Left renal cortex interstitium (tissue), 4 donors: ENCODE data around the gene ITPR1. TPM values are rescaled to one million over a fixed set of nuclear protein-coding genes. Genes with fewer than 3 reads are reported as not detected.
A peak's percentile ranks its signal among the peaks of the same experiment; 100 is the strongest.

ENCODE experiments used
- DNase-seq, 4 donors: peaks; one replicate each; pipeline ENCODE4 v3.0.0-alpha.2; 2013; ENCODE audit warnings: low read depth in 4 of 4, low spot score in 2 of 4, missing footprints in 1 of 4
- polyA plus RNA-seq, 4 donors: library from polyadenylated mRNA; unstranded; fragments of 120-200 nt; gene quantifications; one replicate each; pipeline ENCODE4 v1.2.1, GENCODE V29; 2013; ENCODE audit not compliant: insufficient read length in 4 of 4

ITPR1 gene
- polyA plus RNA-seq, 4 donors, result 43.9 to 60.1 (median 53.5) TPM

DNA sequence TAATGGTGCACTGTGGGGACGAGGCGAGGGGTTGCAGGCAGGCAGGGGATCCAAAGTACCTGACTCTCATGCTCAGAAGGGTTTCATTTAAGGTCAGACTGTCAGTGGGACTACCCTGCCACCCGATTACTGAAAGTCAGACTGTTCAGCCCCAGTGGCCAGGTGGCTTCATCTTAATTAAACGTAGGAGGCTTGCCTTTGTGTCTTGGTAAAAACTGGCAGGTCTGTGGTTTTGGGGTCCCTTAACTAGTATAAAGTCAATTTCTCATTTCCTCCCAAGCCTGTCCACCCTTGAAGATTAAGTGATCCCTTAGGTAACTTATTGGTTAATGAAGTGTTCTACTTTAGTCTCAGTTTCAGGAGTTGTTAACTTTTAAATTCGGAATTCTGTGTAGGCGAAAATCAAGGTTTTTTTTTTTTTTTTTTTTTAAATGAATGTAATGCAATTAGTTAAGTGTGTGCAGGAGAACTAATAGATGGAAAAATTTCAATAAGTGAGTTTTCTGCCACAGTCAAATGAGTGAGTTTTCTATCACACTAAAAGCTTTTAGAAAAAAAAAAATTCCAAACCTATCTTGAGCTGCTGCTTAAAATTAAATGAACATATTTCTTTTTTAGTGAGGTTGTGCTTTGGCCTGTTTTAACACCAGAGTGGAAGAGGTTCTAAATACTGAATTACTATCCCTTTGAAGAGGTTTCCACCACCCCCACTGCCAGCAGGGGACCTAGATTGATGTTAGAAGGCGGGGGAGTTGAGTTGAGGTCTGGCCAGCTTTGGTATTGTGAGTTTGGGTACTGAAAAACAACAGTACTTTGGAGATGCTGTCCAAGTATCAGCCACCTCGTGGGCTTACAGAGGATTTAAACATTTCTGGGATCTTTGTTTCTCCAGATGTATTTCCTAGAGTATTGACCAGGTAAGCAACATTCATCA is 15.2 kb downstream of the ITPR1 start:
- DNase-seq, result peak in 1 of 4 donors; percentile 59

DNA sequence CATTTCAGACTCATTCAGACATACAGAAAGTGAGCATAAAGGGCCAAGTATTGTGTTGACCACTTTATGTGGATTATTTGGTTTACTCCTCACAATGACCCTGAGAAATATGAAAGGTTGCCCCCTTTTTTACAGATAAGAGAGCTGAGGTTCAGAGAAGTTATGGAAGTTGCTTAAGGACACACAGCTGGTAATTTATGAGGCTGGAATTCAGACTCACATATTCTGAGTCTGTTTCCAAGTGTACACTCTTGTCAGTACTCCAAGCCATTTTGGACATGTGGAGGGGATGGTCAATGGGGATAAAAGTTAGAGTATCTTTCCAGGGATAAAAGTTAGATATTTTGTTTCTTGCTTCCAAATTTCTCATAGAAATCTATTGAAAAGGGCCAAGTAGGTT is 15.9 kb downstream of the ITPR1 start:
- DNase-seq, result no peak

DNA sequence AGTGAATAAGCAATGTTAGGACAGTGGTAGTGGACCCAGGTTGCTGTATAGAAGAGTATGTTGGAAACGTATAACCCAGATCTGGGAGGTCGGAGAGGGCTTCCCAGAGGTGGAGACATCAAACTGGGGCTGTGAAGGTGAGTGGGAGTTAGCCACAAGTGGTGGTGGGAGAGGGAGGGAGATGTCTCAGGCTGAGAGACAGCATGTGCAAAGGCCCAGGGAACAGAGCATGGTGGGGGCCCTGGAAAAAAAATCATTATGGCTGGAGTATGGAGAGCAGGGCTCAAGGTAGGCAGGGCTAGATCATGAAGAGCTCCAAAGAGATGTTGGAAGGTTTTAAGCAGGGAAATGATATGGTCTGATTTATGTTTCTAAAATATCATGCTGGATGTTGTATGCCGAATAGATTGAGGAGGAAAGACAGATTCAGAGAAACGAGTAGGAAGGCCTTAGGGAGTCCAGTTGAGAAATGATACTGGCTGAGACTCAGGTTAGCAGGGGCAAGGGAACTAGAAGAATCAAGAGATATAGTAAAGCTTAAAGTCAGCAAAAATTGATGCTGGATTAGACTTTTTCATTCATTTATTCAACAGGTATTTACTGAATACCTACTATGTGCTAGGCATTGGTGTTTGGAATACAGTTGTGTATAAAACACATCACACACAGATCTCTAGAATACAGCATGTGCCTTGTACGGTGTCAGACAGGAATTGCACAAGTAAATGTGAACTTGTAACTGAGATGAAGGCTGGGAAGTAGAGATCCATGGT is 17.0 kb downstream of the ITPR1 start:
- DNase-seq, result no peak

DNA sequence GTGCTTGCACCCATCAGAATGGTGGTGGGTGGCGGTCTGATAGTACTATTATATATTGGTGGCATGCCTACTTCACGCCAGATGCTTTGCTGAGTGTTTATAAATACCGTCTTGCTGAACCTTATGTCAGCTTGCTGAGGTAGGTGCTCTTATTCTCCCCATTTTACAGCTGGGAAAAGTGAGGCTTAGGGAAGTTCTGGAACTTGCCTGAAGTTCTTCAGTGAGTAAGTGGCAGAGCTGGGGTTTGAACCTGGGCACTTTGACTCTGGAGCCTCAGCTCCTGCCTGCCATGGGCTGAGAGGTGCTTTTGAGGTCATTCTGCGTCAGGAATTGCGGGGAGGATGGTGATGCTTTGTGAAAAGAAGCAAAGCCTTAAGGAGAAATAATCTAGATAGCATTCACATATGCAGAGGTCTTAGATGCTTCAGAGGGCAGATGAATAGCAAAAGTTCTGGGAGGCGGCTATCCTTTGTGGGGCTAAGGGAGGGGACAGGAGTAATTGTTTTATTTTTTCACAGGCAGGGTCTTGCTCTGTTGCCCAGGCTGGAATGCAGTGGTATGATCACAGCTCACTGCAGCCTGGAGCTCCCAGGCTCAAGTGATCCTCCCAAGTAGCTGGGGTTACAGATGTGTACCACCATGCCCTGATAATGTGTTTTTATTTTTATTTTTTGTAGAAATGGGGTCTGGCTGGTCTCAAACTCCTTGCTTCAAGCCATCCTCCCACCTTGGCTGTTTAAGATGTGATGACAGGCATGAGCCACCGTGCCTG is 18.5 kb downstream of the ITPR1 start:
- no peak for DNase-seq

DNA sequence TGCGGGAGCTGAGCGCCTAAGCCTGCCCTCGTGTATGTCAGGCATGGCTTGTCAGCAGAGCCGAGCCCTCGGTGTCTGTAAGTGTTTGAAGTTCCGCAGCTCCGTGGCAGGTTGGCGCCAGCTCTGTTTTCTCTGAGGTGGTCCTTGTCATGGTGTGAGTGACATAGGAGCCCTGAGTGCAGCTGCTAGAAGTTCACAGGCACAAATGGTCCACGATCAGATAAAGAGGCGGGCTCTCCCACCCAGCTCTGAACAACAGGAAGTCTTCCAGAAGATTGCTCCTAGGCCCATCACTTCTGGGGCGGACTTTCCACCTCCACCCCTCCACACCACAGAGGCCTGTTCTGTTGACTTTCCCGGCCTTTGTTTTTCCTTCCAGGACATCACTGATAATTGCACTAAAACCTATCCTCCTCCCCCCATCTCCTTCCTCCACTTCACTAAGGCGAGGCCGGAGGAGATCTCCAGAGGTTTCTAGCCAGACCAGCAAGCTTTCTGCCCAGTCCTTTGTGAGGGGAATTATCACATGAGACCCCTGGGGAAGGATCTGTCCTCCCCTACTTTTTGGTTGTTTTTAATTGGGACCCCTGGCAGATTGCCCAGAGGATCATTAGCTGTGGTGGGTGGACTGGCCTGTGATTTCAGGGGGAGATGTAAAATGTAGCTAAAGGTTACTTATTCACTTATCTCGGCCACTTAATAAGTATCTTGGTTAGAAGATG is 19.9 kb downstream of the ITPR1 start:
- peak in 2 of 4 donors; percentile 66 to 69 for DNase-seq

- no peak for DNase-seq
These were observed 21.2 kb downstream of the ITPR1 start for GRCh38 chr3:4514321-4514720.

GRCh38 chr3:4514916-4515315 is 21.8 kb downstream of the ITPR1 start:
- DNase-seq, result no peak

DNA sequence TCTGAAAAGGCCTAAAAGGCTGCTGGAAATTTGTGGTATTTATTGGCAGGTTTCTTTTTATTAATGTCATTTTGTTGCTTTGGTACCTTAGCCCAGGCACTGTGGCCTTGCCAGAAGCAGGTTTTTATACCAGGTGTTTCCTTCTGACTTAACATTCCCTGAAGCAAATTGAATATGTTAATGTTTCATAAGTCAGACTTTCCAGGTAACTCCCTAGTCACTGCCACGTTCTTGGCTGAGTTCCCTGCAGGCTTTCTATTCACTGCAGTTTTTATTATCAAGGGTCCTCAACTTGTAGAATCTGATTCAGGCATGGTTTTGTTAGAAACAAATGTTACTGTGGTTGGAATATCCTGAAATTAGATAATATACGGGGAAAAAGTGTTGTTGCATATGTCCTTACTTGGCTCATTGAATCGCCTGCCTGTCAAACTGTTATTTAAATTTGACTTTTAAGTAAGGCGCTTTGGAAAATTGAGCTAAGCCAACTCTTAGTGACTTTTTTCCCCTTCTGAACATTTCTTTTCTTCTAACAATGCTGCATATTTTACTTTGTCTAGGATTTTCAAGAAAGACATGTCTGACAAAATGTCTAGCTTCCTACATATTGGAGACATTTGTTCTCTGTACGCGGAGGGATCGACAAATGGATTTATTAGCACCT is 22.9 kb downstream of the ITPR1 start:
- DNase-seq, result no peak

DNA sequence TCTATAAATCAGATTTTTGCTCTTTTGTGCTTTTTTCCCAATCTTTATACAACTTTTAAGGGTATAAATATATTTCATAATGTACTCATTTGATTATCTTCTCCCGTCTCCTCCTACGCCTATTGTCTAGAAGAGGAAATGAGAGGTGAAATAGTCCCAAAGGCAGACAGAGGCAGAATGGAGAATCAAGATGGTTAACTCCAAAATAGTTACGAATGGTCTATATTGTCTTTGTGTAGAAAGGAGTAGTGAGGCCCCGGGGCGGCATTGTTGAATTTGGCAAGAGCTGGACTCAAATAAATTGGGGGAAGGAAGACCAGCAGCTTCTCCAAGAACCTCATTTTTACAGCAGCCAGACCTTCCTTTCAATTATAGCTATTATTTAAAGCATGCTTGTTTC is 23.9 kb downstream of the ITPR1 start:
- no peak for DNase-seq

- no peak for DNase-seq
These were observed 24.6 kb downstream of the ITPR1 start for GRCh38 chr3:4517643-4518311.

GRCh38 chr3:4520033-4520816 is 27.1 kb downstream of the ITPR1 start:
- DNase-seq, result no peak

- DNase-seq, result no peak
These were observed 29.8 kb downstream of the ITPR1 start for GRCh38 chr3:4522947-4523346.

- no peak for DNase-seq
These were observed 30.9 kb downstream of the ITPR1 start for GRCh38 chr3:4523710-4524698.

DNA sequence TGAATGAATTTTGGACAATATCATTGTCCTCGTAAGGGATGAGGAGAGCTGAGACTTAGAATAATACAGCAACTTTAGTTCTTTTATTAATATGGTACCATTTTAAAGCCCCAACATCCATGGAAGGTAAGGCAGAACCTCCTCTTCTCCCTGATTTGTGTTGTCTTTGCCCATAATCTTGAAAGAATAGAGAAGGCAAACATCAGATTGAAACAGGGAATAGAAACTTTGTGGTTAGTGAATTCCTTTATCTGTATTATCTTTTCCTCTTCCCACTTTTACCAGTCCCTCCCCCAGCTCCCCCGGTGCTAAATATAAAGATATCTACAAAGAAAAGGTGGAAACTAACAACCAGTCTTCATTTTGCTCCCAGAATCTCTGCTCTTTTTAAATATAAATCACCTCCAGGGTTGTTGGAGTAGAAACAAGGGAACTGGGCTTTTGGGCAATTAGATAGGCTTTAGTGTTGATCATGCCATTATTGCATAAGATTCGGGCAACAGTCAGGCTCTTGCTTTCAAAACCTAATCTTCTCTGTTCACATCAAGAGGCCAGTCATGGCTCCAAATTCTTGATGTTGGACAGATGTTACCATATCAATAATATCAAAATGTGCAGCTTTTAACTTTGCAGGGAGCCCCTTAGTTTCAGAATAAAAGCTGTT is 32.5 kb downstream of the ITPR1 start:
- DNase-seq, result no peak

- DNase-seq, result no peak
These were observed 35.2 kb downstream of the ITPR1 start for GRCh38 chr3:4528320-4528719.

GRCh38 chr3:4528819-4529600 is 35.9 kb downstream of the ITPR1 start:
- DNase-seq, result no peak
